HG03103 (cell line): ENCODE results near the gene GLUD1.
"Not testable (repeated sequence)": the region's sequence is repeated elsewhere in the genome, so short reads cannot be mapped to it uniquely, and the experiment has no call there.

ENCODE experiments used
- ATAC-seq: cut with Tn5 transposase; IDR thresholded peaks from one replicate; pipeline ENCODE4 v1.9.1; 2021; ENCODE audit warnings: low read depth; ENCODE audit not compliant: unreplicated experiment

GLUD1 gene

DNA sequence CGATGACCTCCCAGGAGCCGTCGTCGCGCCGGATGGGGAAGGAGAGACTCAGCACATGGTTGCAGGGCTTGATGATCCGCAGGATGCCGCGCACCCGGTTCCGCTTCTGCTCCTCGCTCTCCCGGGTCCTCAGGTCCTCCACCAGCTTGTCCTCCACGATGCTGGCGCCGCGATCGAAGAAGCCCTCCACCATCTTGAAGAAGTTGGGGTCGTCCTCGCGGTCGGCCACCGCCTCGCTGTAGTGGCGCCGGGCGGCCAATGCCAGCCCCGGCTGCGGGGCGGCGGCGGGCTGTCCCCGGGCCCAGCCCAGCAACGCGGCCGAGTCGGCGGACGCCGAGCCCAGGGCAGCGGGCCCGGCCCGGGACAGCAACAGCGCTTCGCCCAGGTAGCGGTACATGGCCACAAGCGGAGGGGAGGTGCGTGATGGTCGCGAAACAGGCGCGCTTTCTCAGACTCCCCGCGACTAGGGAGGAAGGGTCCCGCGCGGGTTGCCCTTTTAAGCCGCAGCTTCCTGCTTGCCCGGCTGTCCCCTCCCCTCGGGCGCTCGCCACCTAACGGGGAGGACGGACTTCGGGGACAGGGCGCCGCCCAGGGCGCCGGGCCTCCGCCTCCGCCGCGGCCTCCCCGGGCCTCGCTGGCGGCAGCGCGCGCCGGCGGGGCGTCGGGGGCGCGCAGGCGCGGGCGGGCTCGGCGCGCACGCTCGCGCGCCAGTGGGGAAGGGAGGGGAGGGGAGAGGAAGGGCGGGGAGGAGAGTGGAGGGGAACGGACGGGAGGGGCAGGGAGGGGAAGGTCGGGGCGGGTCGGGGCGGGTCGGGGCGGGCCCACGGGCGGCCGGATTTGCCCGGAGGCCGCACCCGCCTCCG lies at the start of gene GLUD1, which contains the start of gene SHLD2:
TSS of gene GLUD1 (minus strand) at position 471 of the 863 bp plus-strand sequence. CDS start at position 397, 74 bp downstream.
TSS of gene SHLD2 (plus strand) at position 834 of the 863 bp plus-strand sequence. CDS start 56,149 bp downstream, outside the sequence.
- ATAC-seq, result peak; percentile 59

DNA sequence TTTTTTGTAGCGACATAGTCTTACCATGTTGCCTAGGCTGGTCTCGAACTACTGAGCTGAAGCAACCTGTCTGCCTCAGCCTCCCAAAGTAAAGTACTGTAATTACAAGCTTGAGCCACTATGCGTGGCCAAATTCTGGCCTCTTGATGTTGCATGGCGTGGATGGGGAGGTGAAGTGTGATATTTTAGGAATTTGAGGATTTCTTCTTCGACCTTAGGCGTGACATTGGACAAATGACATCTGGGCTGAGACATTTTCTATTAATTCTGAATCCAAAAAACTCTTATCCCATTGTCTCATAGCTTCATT lies 48.4 kb upstream of the GLUD1 start:
- not testable (repeated sequence) for ATAC-seq

DNA sequence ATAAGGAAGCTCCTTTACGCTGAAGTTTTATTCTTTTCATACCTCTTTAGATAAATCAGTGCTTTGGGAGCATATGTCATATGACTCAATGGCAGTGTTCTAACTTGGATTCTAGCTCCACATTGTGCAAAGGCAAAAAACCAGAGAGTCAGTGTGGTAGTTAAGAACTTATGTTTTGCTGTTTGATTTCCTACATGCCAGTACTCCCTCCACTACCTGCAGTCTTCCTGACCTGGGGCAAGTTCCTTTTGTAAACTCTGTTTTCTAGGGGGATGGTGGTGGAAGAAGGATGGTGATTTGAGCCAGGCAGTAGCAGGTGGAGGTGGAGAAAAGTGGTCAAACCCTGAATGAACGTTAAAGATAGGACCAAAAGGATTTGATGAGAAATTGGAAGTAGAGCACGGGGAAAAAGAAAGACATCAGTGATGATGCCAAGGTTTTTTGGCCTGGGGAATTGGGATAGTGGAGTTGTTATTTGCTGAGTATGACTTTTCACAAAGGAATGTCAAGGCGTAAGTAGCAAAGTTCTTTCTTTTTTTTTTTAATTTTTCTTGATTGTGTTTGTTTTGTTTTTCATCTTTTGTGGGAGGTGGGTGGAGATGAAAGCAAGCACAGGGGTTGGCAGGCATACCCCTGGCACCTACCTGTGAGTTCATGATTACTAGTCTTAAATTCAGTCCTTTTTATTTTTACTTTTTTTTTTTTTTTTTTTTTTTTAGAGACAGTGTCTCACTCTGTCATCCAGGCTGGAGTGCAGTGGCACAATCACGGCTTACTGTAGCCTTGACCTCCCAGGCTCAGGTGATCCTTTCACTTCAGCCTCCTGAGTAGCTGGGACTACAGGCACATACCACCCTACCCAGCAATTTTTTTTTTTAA lies 47.8 kb upstream of the GLUD1 start:
- not testable (repeated sequence) for ATAC-seq

DNA sequence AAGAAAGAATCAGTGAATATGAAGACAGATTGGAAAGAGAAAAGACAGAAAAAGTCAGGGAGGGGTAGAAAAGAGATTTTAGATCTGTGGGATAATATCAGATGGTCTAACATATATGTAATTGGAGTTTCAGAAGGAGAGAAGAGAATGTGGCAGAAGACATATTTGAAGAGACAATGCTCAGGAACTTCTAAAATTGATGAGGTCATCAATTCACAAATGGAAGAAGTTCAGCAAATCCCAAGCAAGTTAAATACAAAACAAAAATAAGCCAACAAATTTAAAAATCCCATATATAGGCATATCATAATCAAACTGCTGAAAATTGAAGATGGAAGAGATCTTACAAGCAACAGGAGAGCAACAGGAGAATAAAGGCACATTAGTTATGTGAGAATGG lies 42.8 kb upstream of the GLUD1 start:
- ATAC-seq, result not testable (repeated sequence)

DNA sequence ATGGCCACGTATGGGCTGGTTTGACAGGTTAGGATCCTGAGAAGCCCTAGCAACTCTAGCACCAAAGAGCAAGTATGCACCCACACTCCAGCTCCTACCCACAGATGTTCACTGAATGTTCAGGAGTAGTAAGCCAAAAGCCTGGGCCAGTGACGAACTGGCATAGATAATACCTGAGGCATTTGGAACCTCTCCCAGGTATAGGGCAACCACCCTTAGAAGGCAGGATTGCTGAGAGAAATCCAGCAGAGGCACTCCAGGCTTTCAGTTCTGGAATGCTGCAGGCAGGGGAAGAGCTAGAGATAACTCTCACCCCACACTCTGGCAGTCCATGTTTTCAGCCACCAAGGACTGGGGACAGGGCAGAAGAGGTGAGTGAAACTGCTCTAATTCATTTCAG lies 39.8 kb upstream of the GLUD1 start:
- ATAC-seq, result not testable (repeated sequence)

DNA sequence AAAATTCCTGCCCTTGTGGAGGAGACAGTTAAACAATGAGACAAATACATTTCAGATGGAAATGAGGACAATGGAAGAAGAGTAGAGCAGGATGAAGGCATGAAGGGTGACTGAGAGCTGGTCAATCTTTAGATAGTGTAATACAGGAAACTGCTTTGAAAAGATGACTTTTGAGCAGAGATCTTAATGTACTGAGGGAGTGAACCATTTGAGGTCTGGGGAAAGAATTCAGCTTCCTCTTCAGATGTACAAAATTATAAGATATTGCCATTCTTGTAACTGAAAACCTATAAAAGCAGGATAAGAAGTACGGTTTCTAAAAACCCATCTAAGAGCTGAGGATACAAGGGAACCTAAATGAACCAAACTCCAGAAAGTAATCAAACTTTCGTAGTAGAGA lies 39.3 kb upstream of the GLUD1 start:
- ATAC-seq, result not testable (repeated sequence)

DNA sequence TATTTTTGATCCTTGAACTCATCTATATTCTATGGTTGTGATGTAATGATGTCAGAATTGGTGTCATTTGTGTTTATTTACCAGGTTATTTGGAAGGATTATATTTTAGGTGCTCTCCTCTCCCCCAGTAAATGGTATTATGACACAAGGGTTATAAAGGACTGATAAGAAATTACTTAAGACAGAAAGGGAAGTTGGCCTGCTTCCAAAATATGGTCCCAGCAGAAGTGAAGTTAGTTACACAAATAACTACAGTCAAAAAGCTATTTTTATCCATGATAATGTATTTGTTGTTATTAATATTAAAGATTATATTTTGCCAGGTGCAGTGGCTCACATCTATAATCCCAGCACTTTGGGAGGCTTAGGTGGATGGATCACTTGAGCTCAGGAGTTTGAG lies 37.5 kb upstream of the GLUD1 start:
- not testable (repeated sequence) for ATAC-seq

DNA sequence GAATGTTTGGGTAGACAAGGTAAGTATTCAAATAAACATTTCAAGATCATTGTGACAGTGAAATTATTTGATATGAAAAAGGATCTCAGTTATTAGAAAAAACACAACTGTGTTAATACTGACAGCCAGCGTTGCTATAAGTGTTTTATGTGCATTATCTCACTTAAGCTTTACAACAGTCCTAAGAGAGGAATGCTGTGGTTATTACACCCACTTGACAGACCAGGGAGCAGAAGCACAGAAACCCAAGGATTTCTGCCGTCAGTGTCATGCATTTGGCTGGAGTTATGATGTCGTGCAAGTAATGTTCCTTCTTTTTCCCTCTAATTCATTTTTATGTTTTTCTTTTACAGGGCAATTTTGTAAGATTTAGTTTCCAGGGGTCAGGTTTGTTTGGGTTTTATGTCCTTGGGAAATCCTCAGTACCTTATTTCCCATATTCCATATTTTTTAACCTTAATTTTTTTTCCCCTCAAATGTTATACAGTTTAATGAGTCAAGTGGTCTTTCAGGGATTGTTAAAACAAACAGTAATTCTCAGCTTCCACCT lies 33.0 kb upstream of the GLUD1 start:
- not testable (repeated sequence) for ATAC-seq

DNA sequence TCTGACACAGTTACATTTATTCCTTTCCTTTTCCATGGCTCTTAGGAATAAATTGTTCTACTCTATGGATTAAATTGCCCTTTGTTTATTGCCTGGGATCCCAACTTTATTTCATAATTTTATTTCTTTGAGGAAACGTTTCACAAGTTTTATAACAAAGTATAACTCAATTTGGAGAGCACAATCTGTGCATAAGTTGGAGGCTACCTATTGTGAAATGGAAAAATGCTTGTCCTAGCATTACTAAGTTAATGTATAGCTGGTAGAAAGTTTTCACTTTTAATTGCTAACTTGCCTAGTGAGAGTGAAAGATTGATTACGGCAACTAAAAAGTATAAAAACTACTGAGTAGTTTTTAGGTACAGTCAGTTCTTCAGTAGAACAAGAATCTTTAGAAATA lies 32.4 kb upstream of the GLUD1 start:
- ATAC-seq, result not testable (repeated sequence)

DNA sequence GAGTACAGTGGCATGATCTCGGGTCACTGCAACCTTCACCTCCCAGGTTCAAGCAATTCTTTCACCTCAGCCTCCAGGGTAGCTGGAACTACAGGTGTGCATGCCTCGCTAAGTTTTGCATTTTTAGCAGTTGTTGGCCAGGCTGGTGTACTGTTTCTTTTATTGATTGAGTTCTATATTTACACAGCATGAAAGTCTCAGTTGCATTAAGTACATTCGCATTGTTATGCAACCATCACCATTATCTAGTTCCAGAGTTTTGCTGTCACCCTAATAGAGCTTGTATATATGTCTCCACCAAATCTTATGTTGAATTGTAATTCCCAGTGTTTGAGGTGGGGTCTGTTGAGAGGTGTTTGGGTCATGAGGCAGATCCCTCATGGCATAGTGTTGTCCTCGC lies 28.7 kb upstream of the GLUD1 start:
- ATAC-seq, result not testable (repeated sequence)

DNA sequence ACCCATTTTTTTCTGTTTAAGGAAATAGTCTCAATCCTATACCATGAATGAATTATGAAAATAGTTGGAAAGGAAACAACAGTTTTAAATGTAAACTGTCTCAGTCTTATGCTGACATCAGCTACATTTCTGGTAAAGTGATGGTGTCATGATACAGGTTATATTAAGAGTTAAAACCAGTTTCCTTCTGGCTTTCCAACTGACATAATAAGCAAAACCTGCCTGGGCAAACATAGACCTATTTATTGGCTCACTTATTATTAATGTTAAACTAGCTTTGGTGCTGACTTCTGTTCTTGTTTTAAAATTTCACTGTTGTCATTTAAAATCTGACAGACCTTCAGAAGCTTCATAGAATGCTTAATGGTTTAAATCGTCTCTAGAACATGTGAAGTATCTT lies 24.4 kb upstream of the GLUD1 start:
- not testable (repeated sequence) for ATAC-seq

DNA sequence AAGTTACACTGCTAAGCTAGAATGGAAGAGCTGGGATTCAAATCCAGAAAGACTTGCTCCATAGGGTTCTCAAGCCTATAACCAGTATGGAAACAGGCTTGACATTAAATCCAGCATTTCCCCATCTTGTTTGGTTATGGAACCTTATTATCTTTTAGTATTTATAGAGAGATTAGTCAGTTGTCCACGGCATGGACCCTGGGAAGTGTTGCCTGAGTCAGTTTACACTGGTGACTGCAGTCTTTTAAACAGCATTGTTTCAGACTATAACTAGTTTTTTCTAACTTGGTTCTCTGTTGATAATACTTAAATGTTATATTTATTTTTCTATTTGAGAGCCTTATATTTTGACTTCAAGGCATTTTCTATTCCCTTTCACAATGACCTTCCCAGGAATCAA lies 23.5 kb upstream of the GLUD1 start:
- not testable (repeated sequence) for ATAC-seq

DNA sequence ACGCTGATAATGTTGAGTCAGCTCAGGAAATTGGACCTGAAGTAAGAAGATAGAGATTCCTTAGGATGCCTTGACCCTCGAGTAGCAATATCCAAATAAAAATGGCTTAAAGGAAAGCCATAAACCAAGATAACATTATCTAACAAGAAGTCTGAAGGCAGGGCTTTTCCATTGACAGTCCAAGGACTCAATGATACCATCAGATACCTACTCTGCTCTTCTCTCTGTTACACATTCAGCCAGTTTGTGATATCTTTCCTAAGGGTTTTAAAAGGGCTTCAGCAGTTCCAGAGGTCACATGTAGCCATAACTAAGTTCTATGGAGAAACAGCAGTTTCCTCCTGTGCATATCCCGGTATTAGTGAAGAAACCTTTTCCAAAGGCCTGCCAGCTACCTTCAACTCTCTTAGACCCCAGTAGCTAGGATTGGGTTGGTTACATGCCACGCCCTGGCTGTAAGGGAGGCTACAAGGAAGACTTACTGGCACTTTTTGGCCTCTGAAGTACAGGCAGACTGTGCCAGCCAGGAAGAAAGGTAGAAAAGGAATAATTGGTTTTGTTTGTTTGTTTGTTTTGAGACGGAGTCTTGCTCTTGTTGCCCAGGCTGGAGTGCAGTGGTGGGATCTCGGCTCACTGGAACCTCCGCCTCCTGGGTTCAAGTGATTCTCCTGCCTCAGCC lies 10.9 kb upstream of the GLUD1 start:
- no peak for ATAC-seq

DNA sequence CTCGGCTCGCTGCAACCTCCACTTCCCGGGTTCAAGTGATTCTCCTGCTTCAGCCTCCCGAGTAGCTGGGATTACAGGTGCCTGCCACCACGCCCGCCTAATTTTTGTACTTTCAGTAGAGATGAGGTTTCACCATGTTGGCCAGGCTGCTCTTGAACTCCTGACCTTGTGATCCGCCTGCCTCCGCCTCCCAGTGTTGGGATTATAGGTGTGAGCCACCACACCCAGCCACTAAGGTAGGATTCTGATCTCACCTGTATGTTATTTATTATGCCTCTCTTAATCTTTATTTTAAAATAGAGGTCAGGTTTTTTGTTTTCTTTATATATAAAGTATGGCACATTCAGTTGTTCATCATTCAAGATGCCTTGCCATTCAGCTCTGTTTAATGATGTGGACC lies 10.1 kb upstream of the GLUD1 start:
- not testable (repeated sequence) for ATAC-seq

DNA sequence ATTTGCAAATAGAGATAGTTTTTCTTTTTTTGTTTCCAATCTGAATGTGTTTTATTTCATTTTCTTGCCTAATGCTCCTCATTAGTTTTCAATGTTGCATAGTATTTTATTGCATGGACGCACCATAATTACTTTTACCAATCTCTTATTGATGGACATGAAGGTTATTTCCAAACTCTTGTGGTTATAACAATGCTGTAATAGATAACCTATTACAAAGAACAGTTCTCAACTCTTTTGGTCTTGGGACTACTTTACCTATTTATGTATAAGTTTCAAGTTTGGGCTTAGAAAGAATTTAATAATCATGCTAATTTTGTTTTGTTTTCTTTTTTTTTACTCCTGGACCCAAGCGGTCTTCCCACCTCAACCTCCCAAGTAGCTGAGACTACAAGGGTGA lies 7.4 kb upstream of the GLUD1 start:
- ATAC-seq, result no peak

DNA sequence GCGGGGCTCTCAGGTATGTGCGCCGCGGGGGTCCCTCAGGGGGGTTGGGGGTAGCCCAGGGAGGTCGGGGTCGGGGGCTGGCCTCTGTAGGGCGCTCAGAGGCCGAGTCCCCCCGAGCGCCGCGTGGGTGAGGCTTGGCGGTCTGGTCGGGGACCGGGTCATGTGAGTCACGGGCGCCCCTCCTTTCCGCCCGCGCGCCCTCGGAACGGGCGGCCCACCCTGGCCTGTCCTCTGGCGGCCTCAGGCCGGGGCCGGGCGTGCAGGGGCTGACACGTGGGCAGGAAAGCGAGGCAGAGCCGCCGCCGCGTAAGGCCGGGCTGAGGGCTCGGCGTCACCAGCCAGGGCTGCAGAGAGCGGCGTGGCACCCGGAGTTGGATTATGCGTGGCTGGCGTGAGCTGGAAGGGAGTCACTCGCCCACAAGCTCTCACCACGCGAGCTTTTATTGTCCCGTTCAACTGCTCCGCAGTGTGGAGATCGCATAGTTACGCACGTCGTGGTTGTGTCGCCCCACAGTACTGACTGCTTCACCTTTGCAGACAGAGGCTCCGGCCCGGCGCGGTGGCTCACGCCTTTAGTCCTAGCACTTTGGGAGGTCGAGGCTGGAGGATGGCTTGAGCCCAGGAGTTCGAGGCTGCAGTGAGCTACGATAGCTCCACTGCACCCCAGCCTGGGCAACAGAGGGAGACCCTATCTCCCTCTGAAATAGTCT lies 748 bp upstream of the GLUD1 start:
- ATAC-seq, result peak; percentile 48

DNA sequence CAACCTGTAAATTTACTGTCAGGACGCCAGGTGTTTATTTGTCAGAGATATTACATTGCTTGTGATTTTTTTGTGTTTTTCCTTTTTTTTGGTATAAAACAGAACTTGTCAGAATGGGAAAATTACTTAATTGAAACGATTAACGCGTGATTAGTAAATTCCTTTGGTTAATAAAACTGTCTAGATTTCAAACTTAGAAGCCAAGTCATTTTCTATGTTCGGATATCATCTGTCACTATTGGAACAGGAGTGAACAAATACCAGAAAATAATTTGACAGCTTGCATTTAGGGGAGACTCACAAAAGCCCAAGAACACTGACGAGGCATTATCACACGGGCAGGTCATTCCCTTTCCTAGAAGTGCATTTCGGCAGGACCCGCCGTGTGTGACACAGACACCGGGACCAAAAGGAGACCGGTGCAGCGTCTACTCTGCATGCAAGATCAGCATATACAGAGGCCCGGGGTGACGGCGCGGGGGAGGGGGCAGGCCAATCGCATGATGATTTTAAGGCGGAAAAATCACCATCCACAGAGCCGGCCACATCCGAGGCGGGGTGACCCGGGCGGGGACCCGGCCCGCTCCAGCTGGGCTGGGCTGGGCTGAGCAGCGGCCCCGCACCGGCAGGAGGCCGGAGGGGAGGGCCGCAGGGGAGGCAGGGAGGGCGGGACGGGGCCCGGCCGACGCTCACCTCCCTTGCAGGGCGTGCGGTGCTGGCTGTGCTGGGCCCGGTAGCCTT lies 841 bp downstream of the GLUD1 start:
- peak; percentile 5 for ATAC-seq

DNA sequence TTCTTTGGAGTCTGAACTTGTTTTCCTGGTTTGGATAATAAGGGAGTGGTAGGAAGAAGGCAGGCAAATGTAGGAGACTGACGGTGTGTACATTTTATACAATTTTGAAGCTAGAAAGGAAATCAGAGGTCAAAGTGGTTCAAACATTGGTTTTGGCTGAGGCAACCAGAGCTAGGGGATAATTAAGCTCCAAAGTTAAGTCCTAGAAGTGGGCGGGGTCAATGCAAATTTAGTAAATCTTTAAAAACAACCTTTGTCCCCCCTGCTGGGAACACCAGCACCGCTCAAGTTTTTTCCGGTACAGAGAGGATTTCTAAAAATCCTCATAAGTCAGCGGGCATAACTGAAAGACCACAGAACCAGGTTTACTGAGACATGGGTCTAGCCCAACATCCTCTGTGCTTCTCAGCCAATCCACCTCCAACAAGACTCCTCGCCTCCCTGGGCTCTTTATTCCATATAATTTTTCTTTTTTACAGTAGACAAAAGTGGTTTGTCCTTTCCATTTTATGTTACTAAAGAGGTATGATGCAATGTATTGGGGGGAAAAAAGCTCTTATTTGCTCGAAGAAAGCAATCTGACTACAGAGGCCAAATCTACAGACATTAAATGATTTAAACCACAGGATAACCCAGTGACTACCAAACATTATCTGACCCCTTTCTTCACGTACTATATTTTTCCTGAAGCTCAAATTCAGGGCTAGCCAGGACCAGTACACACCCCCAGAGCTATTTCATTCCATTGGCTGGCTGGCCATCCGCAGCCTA lies 1.6 kb downstream of the GLUD1 start:
- no peak for ATAC-seq
